PC-9 (cell line): ENCODE data around the gene FAM117B. TPM values are rescaled to one million over a fixed set of nuclear protein-coding genes. Genes with fewer than 3 reads are reported as not detected.

ENCODE experiments used
- BruUV-seq: library from RNA; stranded (reverse); fragments of 400-500 nt; replicated peaks from 2 replicates; lab custom pipeline; 2021; lab: Mats Ljungman, UMichigan
- CTCF ChIA-PET: fragments of 300-600 bp; sonication (Branson Sonifier 250); formaldehyde crosslinking; loops from one replicate; lab custom pipeline; 2022; ENCODE audit warnings: antibody characterized with exemption; lab: Charles Lee
- POLR2A ChIA-PET: fragments of 300-600 bp; sonication (Branson Sonifier 250); formaldehyde crosslinking; loops from one replicate; lab custom pipeline; 2022; ENCODE audit warnings: antibody characterized with exemption; ENCODE audit not compliant: unreplicated experiment; lab: Charles Lee
- DNase-seq, 2 experiments: peaks; one replicate each; pipeline versions ENCODE4 v3.0.0 to v3.0.0-alpha.2; 2015 to 2022; ENCODE audit warnings: mixed read lengths in 1 of 2
- H2AFZ ChIP-seq: fragments of 200-600 bp; sonication (generic); 2 replicates; pipeline ENCODE4 v1.8.1; 2017; ENCODE audit warnings: antibody characterized with exemption
- H3F3A ChIP-seq: fragments of 200-600 bp; sonication (generic); 2 replicates; pipeline ENCODE4 v1.8.1; 2017; ENCODE audit warnings: antibody characterized with exemption, mild to moderate bottlenecking, low read depth; ENCODE audit not compliant: insufficient read depth
- H3K27ac ChIP-seq: fragments of 200-600 bp; sonication (generic); 2 replicates; pipeline ENCODE4 v1.6.1; 2016; ENCODE audit warnings: mixed run types
- H3K27me3 ChIP-seq: fragments of 200-600 bp; sonication (generic); 2 replicates; pipeline ENCODE4 v1.6.1; 2016; ENCODE audit warnings: low read depth, mixed run types; ENCODE audit not compliant: insufficient read depth
- H3K36me3 ChIP-seq: fragments of 200-600 bp; sonication (generic); 2 replicates; pipeline ENCODE4 v1.6.1; 2016; ENCODE audit warnings: low read depth, mixed run types
- H3K4me1 ChIP-seq: fragments of 200-600 bp; sonication (generic); replicated peaks from 2 replicates; pipeline ENCODE4 v1.6.1; 2016; ENCODE audit warnings: mixed run types; ENCODE audit not compliant: insufficient read depth
- H3K4me2 ChIP-seq: fragments of 200-600 bp; sonication (generic); 2 replicates; pipeline ENCODE4 v1.6.1; 2017; ENCODE audit warnings: mixed run types
- H3K4me3 ChIP-seq: fragments of 200-600 bp; sonication (generic); 2 replicates; pipeline ENCODE4 v1.6.1; 2016; ENCODE audit warnings: mixed run types
- H3K79me2 ChIP-seq: fragments of 200-600 bp; sonication (generic); 2 replicates; pipeline ENCODE4 v1.6.1; 2017; ENCODE audit warnings: low read depth, mixed run types
- H3K9me2 ChIP-seq: fragments of 200-600 bp; sonication (generic); 2 replicates; pipeline ENCODE4 v1.8.1; 2017; ENCODE audit warnings: mild to moderate bottlenecking; ENCODE audit not compliant: insufficient read depth
- H3K9me3 ChIP-seq: fragments of 200-600 bp; sonication (generic); 2 replicates; pipeline ENCODE4 v1.8.1; 2016; ENCODE audit warnings: low read depth; ENCODE audit not compliant: insufficient read depth
- H4K20me1 ChIP-seq: fragments of 200-600 bp; sonication (generic); 2 replicates; pipeline ENCODE4 v1.8.1; 2017; ENCODE audit not compliant: insufficient read depth
- EZH2 ChIP-seq: fragments of 200-600 bp; sonication (generic); IDR thresholded peaks from 2 replicates; pipeline ENCODE4 v1.8.0; 2017; ENCODE audit warnings: antibody characterized with exemption, low read depth
- intact Hi-C: fragments of 100-400 bp; cut with micrococcal nuclease; formaldehyde crosslinking; loops from one replicate; pipeline ENCODE4 v1.10.0; 2022; ENCODE audit not compliant: unreplicated experiment
- total RNA-seq: library from RNA; stranded (reverse); gene quantifications from 2 replicates; pipeline ENCODE4 v1.2.3, GENCODE V29; 2021
- TF ChIP-seq, protein P1 (sequence below): fragments of 200-600 bp; sonication (generic); conservative IDR thresholded peaks from 2 replicates; pipeline ENCODE4 v1.6.1; 2017; ENCODE audit warnings: mixed run types, antibody characterized with exemption, mild to moderate bottlenecking, moderate library complexity

FAM117B gene
- total RNA-seq, 1 experiment from 2014 or later: 8.2 TPM

DNA sequence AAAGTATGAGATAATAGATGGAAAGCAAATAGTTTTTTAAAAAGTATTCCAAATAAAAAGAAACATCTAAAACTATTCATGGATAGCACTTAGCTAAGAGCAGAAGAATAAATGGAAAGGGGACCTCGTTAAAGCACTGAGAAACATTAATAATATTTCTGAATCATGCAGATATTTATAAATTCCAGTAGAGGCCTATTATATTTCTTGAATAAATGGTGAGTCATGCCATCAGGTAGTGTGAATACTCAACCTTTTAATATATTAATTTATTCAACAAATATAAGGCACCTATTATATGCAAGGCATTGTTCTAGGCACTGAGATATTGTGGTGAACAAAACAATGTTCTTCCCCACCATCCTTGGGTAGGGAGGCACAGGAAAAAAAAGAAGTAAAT, 183.0 kb downstream of the FAM117B start:
- intact Hi-C loops: no loop called here
- Histone ChIP-seq H4K20me1 (no peaks in the 10 kb centered on the region), H3K79me2 (no peaks in the 10 kb centered on the region), H3K27ac (no peak overlapping the region), H3K4me1 (no peaks in the 10 kb centered on the region), H3K36me3 (no peaks in the 10 kb centered on the region), H3K4me2 (no peak overlapping the region), H3K27me3 (no peaks in the 10 kb centered on the region), H3K9me2 (no peaks in the 10 kb centered on the region), H2AFZ (no peak overlapping the region), H3K9me3 (no peaks in the 10 kb centered on the region), H3K4me3 (no peak overlapping the region), H3F3A (no peaks in the 10 kb centered on the region)
- ChIA-PET POLR2A (interaction anchor here (0.6 kb wide), 1 partner anchor 74 kb away, joined by 4 read pairs; no protein-coding TSS in a partner anchor), CTCF (no interaction called here)
- DNase-seq: no peak
- no peak for TF ChIP-seq EZH2
- TF ChIP-seq, protein P1, sequence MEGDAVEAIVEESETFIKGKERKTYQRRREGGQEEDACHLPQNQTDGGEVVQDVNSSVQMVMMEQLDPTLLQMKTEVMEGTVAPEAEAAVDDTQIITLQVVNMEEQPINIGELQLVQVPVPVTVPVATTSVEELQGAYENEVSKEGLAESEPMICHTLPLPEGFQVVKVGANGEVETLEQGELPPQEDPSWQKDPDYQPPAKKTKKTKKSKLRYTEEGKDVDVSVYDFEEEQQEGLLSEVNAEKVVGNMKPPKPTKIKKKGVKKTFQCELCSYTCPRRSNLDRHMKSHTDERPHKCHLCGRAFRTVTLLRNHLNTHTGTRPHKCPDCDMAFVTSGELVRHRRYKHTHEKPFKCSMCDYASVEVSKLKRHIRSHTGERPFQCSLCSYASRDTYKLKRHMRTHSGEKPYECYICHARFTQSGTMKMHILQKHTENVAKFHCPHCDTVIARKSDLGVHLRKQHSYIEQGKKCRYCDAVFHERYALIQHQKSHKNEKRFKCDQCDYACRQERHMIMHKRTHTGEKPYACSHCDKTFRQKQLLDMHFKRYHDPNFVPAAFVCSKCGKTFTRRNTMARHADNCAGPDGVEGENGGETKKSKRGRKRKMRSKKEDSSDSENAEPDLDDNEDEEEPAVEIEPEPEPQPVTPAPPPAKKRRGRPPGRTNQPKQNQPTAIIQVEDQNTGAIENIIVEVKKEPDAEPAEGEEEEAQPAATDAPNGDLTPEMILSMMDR: no peak
- BruUV-seq: no TSS peak

DNA sequence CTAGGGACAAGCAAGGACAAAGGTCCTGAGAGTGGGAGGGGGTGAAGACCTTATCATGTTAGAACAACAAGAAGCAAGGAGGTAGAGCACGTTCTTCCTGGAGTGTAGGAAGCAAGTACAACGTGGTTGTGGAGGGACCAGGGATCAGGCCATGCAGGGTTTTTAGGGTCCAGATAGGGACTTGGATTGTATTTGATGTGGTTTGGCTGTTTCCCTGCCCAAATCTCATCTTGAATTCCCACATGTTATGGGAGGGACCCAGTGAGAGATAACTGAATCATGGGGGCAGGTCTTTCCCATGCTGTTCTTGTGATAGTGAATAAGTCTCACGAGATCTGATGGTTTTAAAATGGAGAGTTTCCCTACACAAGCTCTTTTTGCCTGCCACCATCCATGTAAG, 183.6 kb downstream of the FAM117B start:
- ChIA-PET POLR2A (no interaction called here), CTCF (no interaction called here)
- Histone ChIP-seq H3K79me2 (no peaks in the 10 kb centered on the region), H3K9me2 (no peaks in the 10 kb centered on the region), H3K9me3 (no peaks in the 10 kb centered on the region), H3K27me3 (no peaks in the 10 kb centered on the region), H3K4me3 (no peak overlapping the region), H4K20me1 (no peaks in the 10 kb centered on the region), H3K36me3 (no peaks in the 10 kb centered on the region), H3K27ac (no peak overlapping the region), H3F3A (no peaks in the 10 kb centered on the region), H3K4me2 (no peak overlapping the region), H3K4me1 (no peaks in the 10 kb centered on the region), H2AFZ (no peak overlapping the region)
- no TSS peak for BruUV-seq
- DNase-seq: no peak
- intact Hi-C loops: no loop called here
- TF ChIP-seq, protein P1: no peak
- TF ChIP-seq EZH2: no peak

Other genes with a start within 250 kb of the FAM117B start
- 0.20 TPM in 1 of 2 replicates, not detected in the other for gene ICA1L, start 236.8 kb downstream of the FAM117B start, total RNA-seq